ENCODE measurements around the gene SLC22A7.

- TF ChIP-seq, protein P1, sequence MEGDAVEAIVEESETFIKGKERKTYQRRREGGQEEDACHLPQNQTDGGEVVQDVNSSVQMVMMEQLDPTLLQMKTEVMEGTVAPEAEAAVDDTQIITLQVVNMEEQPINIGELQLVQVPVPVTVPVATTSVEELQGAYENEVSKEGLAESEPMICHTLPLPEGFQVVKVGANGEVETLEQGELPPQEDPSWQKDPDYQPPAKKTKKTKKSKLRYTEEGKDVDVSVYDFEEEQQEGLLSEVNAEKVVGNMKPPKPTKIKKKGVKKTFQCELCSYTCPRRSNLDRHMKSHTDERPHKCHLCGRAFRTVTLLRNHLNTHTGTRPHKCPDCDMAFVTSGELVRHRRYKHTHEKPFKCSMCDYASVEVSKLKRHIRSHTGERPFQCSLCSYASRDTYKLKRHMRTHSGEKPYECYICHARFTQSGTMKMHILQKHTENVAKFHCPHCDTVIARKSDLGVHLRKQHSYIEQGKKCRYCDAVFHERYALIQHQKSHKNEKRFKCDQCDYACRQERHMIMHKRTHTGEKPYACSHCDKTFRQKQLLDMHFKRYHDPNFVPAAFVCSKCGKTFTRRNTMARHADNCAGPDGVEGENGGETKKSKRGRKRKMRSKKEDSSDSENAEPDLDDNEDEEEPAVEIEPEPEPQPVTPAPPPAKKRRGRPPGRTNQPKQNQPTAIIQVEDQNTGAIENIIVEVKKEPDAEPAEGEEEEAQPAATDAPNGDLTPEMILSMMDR (IDR thresholded peaks at IDR 0.05): no peak
- TF ChIP-seq POLR2A (IDR thresholded peaks at IDR 0.05): no peak
- TF ChIP-seq EP300 (IDR thresholded peaks at IDR 0.05): no peak
These were observed 15.8 kb downstream of the SLC22A7 start for GRCh38 chr6:43313813-43314212.
